Stomach (tissue), 9 donors: Measurements from ENCODE around the gene MMP28. TPM values are rescaled to one million over a fixed set of nuclear protein-coding genes. Genes with fewer than 3 reads are reported as not detected.
"Not testable (repeated sequence)": the region's sequence is repeated elsewhere in the genome, so short reads cannot be mapped to it uniquely, and the experiment has no call there.

ENCODE experiments used
- DNase-seq, 2 donors: peaks; one replicate each; pipeline versions ENCODE4 v3.0.0 to v3.0.0-alpha.2; 2013 to 2019
- H3K27ac ChIP-seq, 5 donors: fragments of 200-600 bp in 4 of 5; sonication (generic) in 4 of 5; one replicate each; pipeline ENCODE4 v1.5.1; 2013 to 2019; ENCODE audit warnings: mild to moderate bottlenecking in 1 of 5, moderate library complexity in 1 of 5
- H3K27me3 ChIP-seq, 3 donors: fragments of 200-600 bp; sonication (generic); one replicate each; pipeline ENCODE4 v1.5.1; 2017 to 2019; ENCODE audit warnings: mixed run types in 1 of 3
- H3K36me3 ChIP-seq, 4 donors: fragments of 200-600 bp; sonication (generic); 1 replicate in 3 of 4; 2 replicates in 1 of 4; pipeline ENCODE4 v1.5.1; 2016 to 2019
- H3K4me1 ChIP-seq, 4 donors: fragments of 200-600 bp; sonication (generic); one replicate each; pipeline ENCODE4 v1.5.1; 2016 to 2019
- H3K4me3 ChIP-seq, 4 donors: fragments of 200-600 bp; sonication (generic) in 3 of 4; one replicate each; pipeline ENCODE4 v1.5.1; 2016 to 2019; ENCODE audit warnings: mild to moderate bottlenecking in 1 of 4
- H3K9me3 ChIP-seq, 4 donors: fragments of 200-600 bp; sonication (generic); one replicate each; pipeline ENCODE4 v1.5.1; 2016 to 2019
- EP300 ChIP-seq: sonication (generic); formaldehyde crosslinking; IDR thresholded peaks from one replicate; pipeline ENCODE4 v1.6.1; 2017; ENCODE audit warnings: antibody characterized with exemption
- POLR2A ChIP-seq, 4 donors: fragments of 450-650 bp; IDR thresholded peaks; one replicate each; pipeline ENCODE4 v1.6.1; 2016; ENCODE audit warnings: antibody characterized with exemption in 4 of 4, control low read depth in 2 of 4, mild to moderate bottlenecking in 1 of 4, moderate library complexity in 1 of 4
- POLR2AphosphoS5 ChIP-seq, 3 donors: sonication (generic); formaldehyde crosslinking; IDR thresholded peaks; one replicate each; pipeline ENCODE4 v1.6.1; 2016; ENCODE audit warnings: antibody characterized with exemption in 3 of 3
- WGBS, 5 donors: extraction: QIAGEN DNeasy Blood & Tissue Kit in 3 of 5; methylation state at CpG; one replicate each; pipeline versions ENCODE4 v1.1.5 to v1.1.7; 2013 to 2018; 5-methylcytosine and 5-hydroxymethylcytosine counted together
- intact Hi-C: fragments of 100-400 bp; cut with DNase I; formaldehyde crosslinking; loops from one replicate; pipeline ENCODE4 v1.15.1; 2023; ENCODE audit warnings: low total_unique reads
- polyA plus RNA-seq, 3 donors: library from polyadenylated mRNA; stranded (reverse); fragments of 200-250 nt; gene quantifications; one replicate each; pipeline ENCODE4 v1.2.3, GENCODE V29; 2013
- total RNA-seq, 5 donors: library from RNA; depleted of rRNA; stranded (reverse); fragments of >200 nt; gene quantifications; one replicate each; pipeline versions ENCODE4 v1.1.0 to v1.2.3, GENCODE V29; 2014 to 2016
- TF ChIP-seq, protein P1 (sequence below), 7 experiments: fragments of 450-650 bp in 4 of 7; fragments of 200-600 bp in 3 of 7; sonication (generic) in 3 of 7; IDR thresholded peaks; one replicate each; pipeline ENCODE4 v1.5.1; 2016 to 2019; ENCODE audit warnings: antibody characterized with exemption in 7 of 7, control low read depth in 2 of 7, mild to moderate bottlenecking in 1 of 7
- donor health status: healthy with polysubstance abuse.
- donor health status: Bipolar disorder and iron deficiency.
- donor health status: healthy.

MMP28 gene
- total and polyA plus RNA-seq, 8 donors = 2.2 to 75.0 (median 19.6) TPM

DNA sequence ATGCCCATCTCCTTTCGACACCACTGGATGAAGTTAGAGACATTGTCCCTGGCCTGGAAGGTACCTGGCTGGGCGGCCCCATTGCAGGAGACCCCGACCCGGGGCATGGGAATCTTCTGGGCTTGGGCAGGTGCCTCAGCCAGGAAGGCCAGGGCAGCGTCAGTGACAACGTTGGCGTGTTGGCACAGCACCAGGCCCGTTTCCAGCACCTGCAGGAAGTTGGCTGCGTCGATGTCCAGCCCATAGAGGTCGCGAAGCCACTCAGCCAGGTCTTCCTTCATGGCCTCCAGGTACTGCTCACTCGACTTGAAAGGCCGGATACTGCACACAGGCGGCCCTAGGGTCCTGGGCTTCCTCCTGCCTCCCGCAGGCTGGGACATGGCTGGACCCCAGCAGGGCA, 43.0 kb downstream of the MMP28 start:
- no peaks in the 10 kb centered on the region for H3K9me3 ChIP-seq
- peaks cover 6 to 39% (median 32%) of the 10 kb centered on the region in 4 donors for H3K4me1 ChIP-seq
- H3K36me3 ChIP-seq = no peaks in the 10 kb centered on the region
- H3K27me3 ChIP-seq = peaks cover 7 to 54% (median 19%) of the 10 kb centered on the region in 3 donors
- DNase-seq = peak in 1 of 2 donors; percentile 82
- H3K4me3 ChIP-seq = no peak overlapping the region
- H3K27ac ChIP-seq = no peak overlapping the region
- TF ChIP-seq, protein P1, sequence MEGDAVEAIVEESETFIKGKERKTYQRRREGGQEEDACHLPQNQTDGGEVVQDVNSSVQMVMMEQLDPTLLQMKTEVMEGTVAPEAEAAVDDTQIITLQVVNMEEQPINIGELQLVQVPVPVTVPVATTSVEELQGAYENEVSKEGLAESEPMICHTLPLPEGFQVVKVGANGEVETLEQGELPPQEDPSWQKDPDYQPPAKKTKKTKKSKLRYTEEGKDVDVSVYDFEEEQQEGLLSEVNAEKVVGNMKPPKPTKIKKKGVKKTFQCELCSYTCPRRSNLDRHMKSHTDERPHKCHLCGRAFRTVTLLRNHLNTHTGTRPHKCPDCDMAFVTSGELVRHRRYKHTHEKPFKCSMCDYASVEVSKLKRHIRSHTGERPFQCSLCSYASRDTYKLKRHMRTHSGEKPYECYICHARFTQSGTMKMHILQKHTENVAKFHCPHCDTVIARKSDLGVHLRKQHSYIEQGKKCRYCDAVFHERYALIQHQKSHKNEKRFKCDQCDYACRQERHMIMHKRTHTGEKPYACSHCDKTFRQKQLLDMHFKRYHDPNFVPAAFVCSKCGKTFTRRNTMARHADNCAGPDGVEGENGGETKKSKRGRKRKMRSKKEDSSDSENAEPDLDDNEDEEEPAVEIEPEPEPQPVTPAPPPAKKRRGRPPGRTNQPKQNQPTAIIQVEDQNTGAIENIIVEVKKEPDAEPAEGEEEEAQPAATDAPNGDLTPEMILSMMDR (IDR thresholded peaks at IDR 0.05) = no peak
- TF ChIP-seq POLR2A (IDR thresholded peaks at IDR 0.05) = no peak
- no peak for TF ChIP-seq EP300
- peak in 1 of 3 donors; percentile 8 for TF ChIP-seq POLR2AphosphoS5 (IDR thresholded peaks at IDR 0.05)
- intact Hi-C loops = no loop called here
- 28 to 54% (median 40%) methylated on average over 10 to 16 of the region's 16 CpGs for WGBS, 5 donors

DNA sequence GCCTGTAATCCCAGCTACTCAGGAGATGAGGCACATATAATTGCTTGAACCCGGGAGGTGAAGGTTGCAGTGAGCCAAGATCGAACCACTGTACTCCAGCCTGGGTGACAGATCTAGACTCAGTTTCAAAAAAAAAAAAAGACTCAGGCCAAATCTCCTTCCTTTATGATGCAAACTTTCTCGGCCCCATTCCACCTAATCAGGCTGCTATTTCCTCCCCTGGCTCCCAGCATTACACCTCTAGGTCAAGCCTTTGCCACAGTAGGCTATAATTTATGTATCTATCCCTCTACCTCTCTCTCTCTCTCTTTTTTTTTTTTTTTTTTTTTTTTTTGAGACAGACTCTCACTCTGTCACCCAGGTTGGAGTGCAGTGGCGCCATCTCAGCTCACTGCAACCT, 43.9 kb downstream of the MMP28 start:
- H3K9me3 ChIP-seq, DNase-seq, H3K36me3 ChIP-seq, intact Hi-C loops, H3K27ac ChIP-seq, H3K4me3 ChIP-seq: not testable (repeated sequence)
- peaks cover 6 to 39% (median 34%) of the 10 kb centered on the region in 4 donors for H3K4me1 ChIP-seq
- peaks cover 7 to 61% (median 19%) of the 10 kb centered on the region in 3 donors for H3K27me3 ChIP-seq
- WGBS, 5 donors = 84 to 90% (median 89%) methylated on average over 4 of the region's 4 CpGs

DNA sequence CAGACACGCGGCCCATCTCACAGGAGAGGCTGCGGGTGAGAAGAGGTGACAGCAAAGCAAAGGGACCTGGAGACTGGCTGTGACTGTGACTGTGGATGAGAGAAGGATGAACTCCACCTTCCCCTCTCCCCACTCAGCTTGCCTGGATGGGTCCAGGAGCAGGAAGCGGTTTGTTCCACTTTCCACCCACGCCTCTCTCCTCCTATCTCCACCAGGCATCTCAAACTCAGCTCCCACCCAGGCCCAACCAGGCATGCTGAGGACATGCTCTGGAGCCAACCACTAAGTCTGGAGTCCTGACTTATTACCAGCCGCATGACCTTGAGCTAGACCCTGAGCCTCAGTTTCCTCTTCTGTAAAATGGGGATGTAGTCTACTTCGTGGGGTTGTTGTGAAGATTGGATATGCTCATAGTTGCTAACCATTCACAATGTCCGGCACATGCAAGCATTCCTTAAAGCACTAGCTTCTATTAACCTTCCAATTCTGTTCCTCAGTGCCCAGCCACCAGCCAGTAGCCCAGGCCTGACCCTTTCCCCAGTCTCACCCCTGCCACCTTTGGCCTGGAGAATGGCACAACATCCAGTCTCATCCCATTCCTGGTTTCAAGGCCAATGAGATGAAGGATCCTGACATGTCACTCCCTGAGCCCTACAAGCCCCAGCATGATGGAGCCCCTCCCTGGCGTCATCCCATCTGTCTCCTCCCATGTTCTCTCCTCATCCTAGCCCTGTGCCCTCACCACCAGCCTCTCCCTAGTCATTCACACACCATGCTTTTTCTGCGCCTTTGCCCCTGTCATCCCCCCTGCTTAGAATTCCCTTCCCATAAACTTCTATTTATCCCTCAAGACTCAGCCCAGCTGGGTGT, 44.7 kb downstream of the MMP28 start:
- H3K4me3 ChIP-seq = no peak overlapping the region
- H3K4me1 ChIP-seq = peaks cover 6 to 39% (median 34%) of the 10 kb centered on the region in 4 donors
- no peaks in the 10 kb centered on the region for H3K36me3 ChIP-seq
- intact Hi-C loops = no loop called here
- H3K27me3 ChIP-seq = peaks cover 7 to 68% (median 19%) of the 10 kb centered on the region in 3 donors
- no peak overlapping the region for H3K27ac ChIP-seq
- no peaks in the 10 kb centered on the region for H3K9me3 ChIP-seq
- WGBS, 5 donors = 69 to 79% (median 70%) methylated on average over 10 of the region's 10 CpGs
- no peak for TF ChIP-seq POLR2A (IDR thresholded peaks at IDR 0.05)
- no peak for TF ChIP-seq POLR2AphosphoS5 (IDR thresholded peaks at IDR 0.05)
- no peak for TF ChIP-seq EP300
- DNase-seq = no peak

DNA sequence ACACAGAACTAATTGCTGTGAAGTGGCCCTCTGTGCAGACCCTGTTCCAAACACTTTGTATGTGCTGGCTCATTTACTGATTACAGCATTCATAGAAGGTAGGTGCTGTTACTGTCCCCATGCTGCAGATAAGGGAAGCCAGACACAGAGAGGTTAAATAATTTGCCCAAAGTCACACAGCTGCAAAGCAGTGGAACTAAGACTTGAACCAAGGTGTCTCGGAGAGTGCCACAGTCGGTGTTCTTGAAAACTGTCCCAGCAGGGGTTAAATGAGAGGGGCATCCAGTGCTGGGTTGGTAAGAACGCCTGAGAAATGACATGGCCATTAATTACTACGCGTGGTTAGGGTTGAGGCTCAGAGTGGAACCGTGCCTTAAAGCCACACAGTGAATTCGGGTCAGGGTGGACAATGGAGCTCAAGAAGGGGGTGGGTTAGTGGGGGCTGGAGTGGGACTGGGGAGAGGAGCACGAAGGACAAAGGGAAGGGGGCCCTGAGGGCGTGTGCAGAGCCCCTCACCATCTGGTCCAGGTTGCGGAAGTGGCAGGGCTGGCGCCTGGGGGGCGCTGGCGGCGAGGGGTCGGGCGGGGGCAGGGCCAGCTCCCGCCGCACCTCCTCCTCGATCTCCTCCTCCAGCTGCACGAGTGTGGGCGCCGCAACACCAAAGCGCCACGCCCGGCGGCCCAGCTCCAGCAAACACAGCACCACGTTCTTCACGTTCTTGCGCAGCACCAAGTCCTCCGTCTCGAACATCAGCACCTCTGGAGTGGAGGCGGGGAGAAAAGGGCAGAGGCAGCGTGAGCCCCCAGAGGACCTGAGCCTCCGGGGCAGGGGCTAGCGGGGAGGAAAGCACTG, 45.7 kb downstream of the MMP28 start:
- Histone ChIP-seq H3K27ac (no peak overlapping the region), H3K9me3 (no peaks in the 10 kb centered on the region), H3K36me3 (no peaks in the 10 kb centered on the region), H3K4me3 (no peak overlapping the region), H3K4me1 (peaks cover 6 to 39% (median 34%) of the 10 kb centered on the region in 4 donors), H3K27me3 (peaks cover 7 to 78% (median 19%) of the 10 kb centered on the region in 3 donors)
- 6 to 12% (median 7%) methylated on average over 24 to 35 of the region's 35 CpGs for WGBS, 5 donors
- peak; percentile 38 to 46 for DNase-seq
- intact Hi-C loops = no loop called here
- TF ChIP-seq POLR2A (IDR thresholded peaks at IDR 0.05) = no peak
- TF ChIP-seq EP300 = no peak
- TF ChIP-seq POLR2AphosphoS5 (IDR thresholded peaks at IDR 0.05) = no peak
- TF ChIP-seq, protein P1 (IDR thresholded peaks at IDR 0.05) = no peak

DNA sequence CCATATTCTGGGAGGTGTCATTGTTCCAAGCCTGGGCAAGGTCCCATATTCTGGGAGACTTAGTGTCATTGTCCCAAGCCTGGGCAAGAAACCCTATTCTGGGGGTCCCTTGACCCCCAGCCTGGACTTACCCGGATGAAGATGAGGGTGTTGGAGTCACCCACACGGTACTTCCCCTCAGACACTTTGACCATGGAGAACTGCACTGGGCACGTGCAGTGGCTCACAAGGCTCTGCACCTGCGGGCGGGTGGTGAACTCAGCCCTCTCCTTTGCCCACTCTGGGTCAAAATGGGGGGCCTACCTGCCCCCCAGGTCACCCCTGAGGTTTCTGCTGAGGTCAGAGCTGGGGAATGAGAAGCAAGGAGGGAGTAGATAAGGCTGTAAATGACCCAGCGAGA, 46.5 kb downstream of the MMP28 start:
- no peak overlapping the region for H3K4me3 ChIP-seq
- H3K27me3 ChIP-seq = peaks cover 7 to 86% (median 19%) of the 10 kb centered on the region in 3 donors
- WGBS, 5 donors = 80 to 88% (median 84%) methylated on average over 6 of the region's 6 CpGs
- DNase-seq = no peak
- no peaks in the 10 kb centered on the region for H3K9me3 ChIP-seq
- H3K36me3 ChIP-seq = no peaks in the 10 kb centered on the region
- H3K4me1 ChIP-seq = peaks cover 6 to 39% (median 34%) of the 10 kb centered on the region in 4 donors
- intact Hi-C loops = no loop called here
- no peak overlapping the region for H3K27ac ChIP-seq
- TF ChIP-seq, protein P1 (IDR thresholded peaks at IDR 0.05) = no peak
- TF ChIP-seq POLR2AphosphoS5 (IDR thresholded peaks at IDR 0.05) = no peak
- no peak for TF ChIP-seq POLR2A (IDR thresholded peaks at IDR 0.05)
- TF ChIP-seq EP300 = no peak
